RWPE2 (cell line): ENCODE measurements around the gene CAVIN2.

Experiments used
- ATAC-seq: fragments of 200-7000 bp; cut with Tn5 transposase; 3 replicates; pipeline ENCODE4 v1.9.1; 2021; ENCODE audit warnings: low read depth
- DNase-seq: peaks from one replicate; pipeline ENCODE4 v3.0.0-alpha.2; 2020; ENCODE audit warnings: low spot score
- H3K27ac ChIP-seq: fragments of 450-650 bp; 2 replicates; pipeline ENCODE4 v1.5.1; 2017; ENCODE audit warnings: mild to moderate bottlenecking; ENCODE audit not compliant: poor library complexity, severe bottlenecking
- H3K27me3 ChIP-seq: fragments of 250-450 bp; sonication (Bioruptor Pico); 2 replicates; pipeline ENCODE4 v1.5.1; 2021; ENCODE audit warnings: mild to moderate bottlenecking, moderate library complexity; ENCODE audit not compliant: insufficient read depth, poor library complexity, severe bottlenecking
- H3K36me3 ChIP-seq: fragments of 250-450 bp; sonication (Bioruptor Pico); 2 replicates; pipeline ENCODE4 v1.5.1; 2020; ENCODE audit warnings: low read depth, mild to moderate bottlenecking, moderate library complexity
- H3K4me1 ChIP-seq: fragments of 250-450 bp; sonication (Bioruptor Pico); 2 replicates; pipeline ENCODE4 v1.5.1; 2021; ENCODE audit warnings: mild to moderate bottlenecking, moderate library complexity; ENCODE audit not compliant: insufficient read depth, poor library complexity, severe bottlenecking
- H3K4me3 ChIP-seq: fragments of 250-450 bp; sonication (Bioruptor Pico); 2 replicates; pipeline ENCODE4 v1.5.1; 2021; ENCODE audit warnings: mild to moderate bottlenecking, moderate library complexity; ENCODE audit not compliant: severe bottlenecking
- H3K9me3 ChIP-seq: fragments of 250-450 bp; sonication (Bioruptor Pico); 2 replicates; pipeline ENCODE4 v1.5.1; 2021; ENCODE audit warnings: mild to moderate bottlenecking, moderate library complexity; ENCODE audit not compliant: severe bottlenecking
- CTCF ChIP-seq: fragments of 450-650 bp; IDR thresholded peaks from one replicate; pipeline ENCODE4 v1.5.1; 2017; ENCODE audit warnings: mild to moderate bottlenecking, moderate library complexity; ENCODE audit not compliant: poor library complexity, severe bottlenecking

Gene CAVIN2

GRCh38 chr2:191875859-191876258 is 29.0 kb upstream of the CAVIN2 start:
- H3K27ac ChIP-seq, result no peak overlapping the region
- H3K4me3 ChIP-seq, result no peak overlapping the region
- no peaks in the 10 kb centered on the region for H3K9me3 ChIP-seq
- no peaks in the 10 kb centered on the region for H3K36me3 ChIP-seq
- TF ChIP-seq CTCF, result no peak
- ATAC-seq (no peak), DNase-seq (no peak)
- peaks cover 16% of the 10 kb centered on the region for H3K4me1 ChIP-seq
- H3K27me3 ChIP-seq, result no peaks in the 10 kb centered on the region

- no peaks in the 10 kb centered on the region for H3K36me3 ChIP-seq
- H3K9me3 ChIP-seq, result no peaks in the 10 kb centered on the region
- no peak for TF ChIP-seq CTCF
- H3K4me1 ChIP-seq, result peaks cover 29% of the 10 kb centered on the region
- no peak for ATAC-seq
- H3K27me3 ChIP-seq, result no peaks in the 10 kb centered on the region
- H3K27ac ChIP-seq, result no peak overlapping the region
- no peak for DNase-seq
- no peak overlapping the region for H3K4me3 ChIP-seq
Measured at GRCh38 chr2:191870744-191871143, 23.9 kb upstream of the CAVIN2 start.

- TF ChIP-seq CTCF, result peak; percentile 43
- no peak for DNase-seq
- H3K9me3 ChIP-seq, result no peaks in the 10 kb centered on the region
Measured at GRCh38 chr2:191869781-191870180, 22.9 kb upstream of the CAVIN2 start.

GRCh38 chr2:191869178-191869577 is 22.3 kb upstream of the CAVIN2 start:
- Histone ChIP-seq H3K9me3 (no peaks in the 10 kb centered on the region), H3K27me3 (no peaks in the 10 kb centered on the region), H3K4me3 (no peak overlapping the region), H3K27ac (peak overlapping the region; percentile 94), H3K36me3 (no peaks in the 10 kb centered on the region), H3K4me1 (peaks cover 43% of the 10 kb centered on the region)
- no peak for TF ChIP-seq CTCF
- ATAC-seq, result no peak
- no peak for DNase-seq

More at GRCh38 chr2:191869781-191870180, 22.9 kb upstream of the CAVIN2 start:
- Histone ChIP-seq H3K36me3 (no peaks in the 10 kb centered on the region), H3K4me1 (peaks cover 38% of the 10 kb centered on the region), H3K27ac (peak overlapping the region; percentile 94), H3K4me3 (no peak overlapping the region), H3K27me3 (no peaks in the 10 kb centered on the region)
- no peak for ATAC-seq

GRCh38 chr2:191867507-191867847 is 20.6 kb upstream of the CAVIN2 start:
- Histone ChIP-seq H3K4me1 (peaks cover 51% of the 10 kb centered on the region), H3K9me3 (no peaks in the 10 kb centered on the region), H3K27me3 (no peaks in the 10 kb centered on the region), H3K36me3 (no peaks in the 10 kb centered on the region), H3K4me3 (no peak overlapping the region), H3K27ac (peak overlapping the region; percentile 94)
- no peak for TF ChIP-seq CTCF
- DNase-seq (no peak), ATAC-seq (no peak; the same call in 2 of the 3 replicates)
